ENCODE measurements around the gene CALCR.

Gene CALCR

GRCh38 chr7:93566876-93567275 lies 7.6 kb downstream of the CALCR start:
- TF ChIP-seq GATA3 (IDR thresholded peaks at IDR 0.05; ENCODE audit: low read depth, low read length) (no peak), GATA2 (IDR thresholded peaks at IDR 0.05; ENCODE audit: low read depth, low read length) (no peak)

- TF ChIP-seq GATA2 (IDR thresholded peaks at IDR 0.05; ENCODE audit: low read depth, low read length) = no peak
- no peak for TF ChIP-seq GATA3 (IDR thresholded peaks at IDR 0.05; ENCODE audit: low read depth, low read length)
Observed at GRCh38 chr7:93563584-93563983, 10.9 kb downstream of the CALCR start.

GRCh38 chr7:93562936-93563335 lies 11.6 kb downstream of the CALCR start:
- no peak for TF ChIP-seq GATA2 (IDR thresholded peaks at IDR 0.05; ENCODE audit: low read depth, low read length)
- TF ChIP-seq GATA3 (IDR thresholded peaks at IDR 0.05; ENCODE audit: low read depth, low read length) = no peak

GRCh38 chr7:93562106-93562505 lies 12.4 kb downstream of the CALCR start:
- TF ChIP-seq GATA2 (IDR thresholded peaks at IDR 0.05; ENCODE audit: low read depth, low read length) = no peak

GRCh38 chr7:93559639-93560491 lies 14.7 kb downstream of the CALCR start:
- TF ChIP-seq GATA3 (IDR thresholded peaks at IDR 0.05; ENCODE audit: low read depth, low read length) = no peak
- no peak for TF ChIP-seq GATA2 (IDR thresholded peaks at IDR 0.05; ENCODE audit: low read depth, low read length)

GRCh38 chr7:93558705-93559614 lies 15.6 kb downstream of the CALCR start:
- TF ChIP-seq GATA3 (IDR thresholded peaks at IDR 0.05; ENCODE audit: low read depth, low read length) = no peak
- TF ChIP-seq GATA2 (IDR thresholded peaks at IDR 0.05; ENCODE audit: low read depth, low read length) = no peak

- TF ChIP-seq GATA3 (IDR thresholded peaks at IDR 0.05; ENCODE audit: low read depth, low read length) = no peak
- TF ChIP-seq GATA2 (IDR thresholded peaks at IDR 0.05; ENCODE audit: low read depth, low read length) = no peak
Observed at GRCh38 chr7:93551931-93552330, 22.6 kb downstream of the CALCR start.

- TF ChIP-seq GATA3 (IDR thresholded peaks at IDR 0.05; ENCODE audit: low read depth, low read length) (no peak), GATA2 (IDR thresholded peaks at IDR 0.05; ENCODE audit: low read depth, low read length) (no peak)
Observed at GRCh38 chr7:93551063-93551895, 23.2 kb downstream of the CALCR start.

- no peak for TF ChIP-seq GATA3 (IDR thresholded peaks at IDR 0.05; ENCODE audit: low read depth, low read length)
- TF ChIP-seq GATA2 (IDR thresholded peaks at IDR 0.05; ENCODE audit: low read depth, low read length) = no peak
Observed at GRCh38 chr7:93547716-93548115, 26.8 kb downstream of the CALCR start.

- TF ChIP-seq GATA3 (IDR thresholded peaks at IDR 0.05; ENCODE audit: low read depth, low read length) = no peak
- TF ChIP-seq GATA2 (IDR thresholded peaks at IDR 0.05; ENCODE audit: low read depth, low read length) = no peak
Observed at GRCh38 chr7:93544691-93545090, 29.8 kb downstream of the CALCR start.

- TF ChIP-seq GATA3 (IDR thresholded peaks at IDR 0.05; ENCODE audit: low read depth, low read length) (0 out of 2 replicates have a peak, but pooled peaks have one; percentile 27), GATA2 (IDR thresholded peaks at IDR 0.05; ENCODE audit: low read depth, low read length) (no peak)
Observed at GRCh38 chr7:93538061-93538460, 36.5 kb downstream of the CALCR start.

GRCh38 chr7:93535616-93536015 lies 38.9 kb downstream of the CALCR start:
- TF ChIP-seq GATA2 (IDR thresholded peaks at IDR 0.05; ENCODE audit: low read depth, low read length) (no peak), GATA3 (IDR thresholded peaks at IDR 0.05; ENCODE audit: low read depth, low read length) (no peak)

- no peak for TF ChIP-seq GATA2 (IDR thresholded peaks at IDR 0.05; ENCODE audit: low read depth, low read length)
- TF ChIP-seq GATA3 (IDR thresholded peaks at IDR 0.05; ENCODE audit: low read depth, low read length) = no peak
Observed at GRCh38 chr7:93530701-93531100, 43.8 kb downstream of the CALCR start.

- TF ChIP-seq GATA3 (IDR thresholded peaks at IDR 0.05; ENCODE audit: low read depth, low read length) = no peak
- no peak for TF ChIP-seq GATA2 (IDR thresholded peaks at IDR 0.05; ENCODE audit: low read depth, low read length)
Observed at GRCh38 chr7:93516834-93517233, 57.7 kb downstream of the CALCR start.
